Ascending aorta (tissue), 2 donors: ENCODE measurements around the gene PRKAG2. TPM values are rescaled to one million over a fixed set of nuclear protein-coding genes. Genes with fewer than 3 reads are reported as not detected.

Experiments
- DNase-seq, 2 donors: peaks; one replicate each; pipeline ENCODE4 v3.0.0-alpha.2; 2019; ENCODE audit warnings: low spot score in 2 of 2
- H3K27ac ChIP-seq, 2 donors: fragments of 200-600 bp; sonication (generic); one replicate each; pipeline ENCODE4 v1.5.1; 2016 to 2017; ENCODE audit warnings: mild to moderate bottlenecking in 1 of 2
- H3K27me3 ChIP-seq: fragments of 200-600 bp; sonication (generic); one replicate; pipeline ENCODE4 v1.5.1; 2017
- H3K36me3 ChIP-seq, 2 donors: fragments of 200-600 bp; sonication (generic); one replicate each; pipeline ENCODE4 v1.5.1; 2016
- H3K4me1 ChIP-seq, 2 donors: fragments of 200-600 bp; sonication (generic); one replicate each; pipeline ENCODE4 v1.5.1; 2016 to 2017; ENCODE audit warnings: mild to moderate bottlenecking in 1 of 2
- H3K4me3 ChIP-seq, 2 donors: fragments of 200-600 bp; sonication (generic); one replicate each; pipeline ENCODE4 v1.5.1; 2016 to 2017; ENCODE audit warnings: mild to moderate bottlenecking in 1 of 2
- H3K9me3 ChIP-seq, 2 donors: fragments of 200-600 bp; sonication (generic); one replicate each; pipeline ENCODE4 v1.5.1; 2016
- CTCF ChIP-seq, 3 experiments: fragments of 200-600 bp in 2 of 3; fragments of 450-650 bp in 1 of 3; sonication (generic) in 2 of 3; IDR thresholded peaks; one replicate each; pipeline ENCODE4 v1.5.1; 2016 to 2019; ENCODE audit warnings: antibody characterized with exemption in 3 of 3, mild to moderate bottlenecking in 1 of 3, moderate library complexity in 1 of 3
- intact Hi-C: fragments of 100-400 bp; cut with DNase I; formaldehyde crosslinking; loops from one replicate; pipeline ENCODE4 v1.15.1; 2023
- total RNA-seq: library from RNA; depleted of rRNA; stranded (reverse); fragments of >200 nt; gene quantifications from one replicate; pipeline ENCODE4 v1.1.0, GENCODE V29; 2016

Gene PRKAG2
- total RNA-seq, 1 donor from 2014 or later = 26.7 TPM

- no peaks in the 10 kb centered on the region for H3K36me3 ChIP-seq
- H3K9me3 ChIP-seq = no peaks in the 10 kb centered on the region
- no peak for DNase-seq
- intact Hi-C loops = loop anchor here (5.0 to 10.0 kb wide), 3 partner anchors 35 to 282 kb away; partner anchors contain the start of genes PRKAG2 and RHEB
- no peak overlapping the region for H3K27ac ChIP-seq
- TF ChIP-seq CTCF (IDR thresholded peaks at IDR 0.05) = no peak
- H3K27me3 ChIP-seq = no peaks in the 10 kb centered on the region
- peaks cover 0 to 12% of the 10 kb centered on the region in 2 donors for H3K4me1 ChIP-seq
- H3K4me3 ChIP-seq = no peak overlapping the region
Observed at GRCh38 chr7:151592330-151592729, 284.6 kb downstream of the PRKAG2 start.

- no peaks in the 10 kb centered on the region for H3K9me3 ChIP-seq
- intact Hi-C loops = loop anchor here (5.0 to 10.0 kb wide), 3 partner anchors 35 to 283 kb away; partner anchors contain the start of genes PRKAG2 and RHEB
- H3K4me3 ChIP-seq = no peak overlapping the region
- peaks cover 0 to 12% of the 10 kb centered on the region in 2 donors for H3K4me1 ChIP-seq
- TF ChIP-seq CTCF (IDR thresholded peaks at IDR 0.05) = no peak
- H3K36me3 ChIP-seq = no peaks in the 10 kb centered on the region
- no peaks in the 10 kb centered on the region for H3K27me3 ChIP-seq
- H3K27ac ChIP-seq = no peak overlapping the region
- DNase-seq = no peak
Observed at GRCh38 chr7:151591866-151592265, 285.0 kb downstream of the PRKAG2 start.

- peaks cover 0 to 12% of the 10 kb centered on the region in 2 donors for H3K4me1 ChIP-seq
- intact Hi-C loops = loop anchor here (5.0 to 10.0 kb wide), 3 partner anchors 36 to 284 kb away; partner anchors contain the start of genes PRKAG2 and RHEB
- DNase-seq = no peak
Observed at GRCh38 chr7:151590850-151591771, 285.8 kb downstream of the PRKAG2 start.

GRCh38 chr7:151590071-151590849 lies 286.7 kb downstream of the PRKAG2 start:
- H3K36me3 ChIP-seq = peaks cover 0 to 9% of the 10 kb centered on the region in 2 donors
- H3K4me1 ChIP-seq = peaks cover 0 to 7% of the 10 kb centered on the region in 2 donors
- DNase-seq = no peak
- TF ChIP-seq CTCF (IDR thresholded peaks at IDR 0.05) = no peak
- intact Hi-C loops = loop anchor here (5.0 to 10.0 kb wide), 3 partner anchors 37 to 285 kb away; partner anchors contain the start of genes PRKAG2 and RHEB
- no peak overlapping the region for H3K4me3 ChIP-seq
- no peaks in the 10 kb centered on the region for H3K27me3 ChIP-seq
- no peak overlapping the region for H3K27ac ChIP-seq
- H3K9me3 ChIP-seq = no peaks in the 10 kb centered on the region

More at GRCh38 chr7:151590850-151591771, 285.8 kb downstream of the PRKAG2 start:
- Histone ChIP-seq H3K9me3 (no peaks in the 10 kb centered on the region), H3K27ac (no peak overlapping the region), H3K36me3 (peaks cover 0 to 3% of the 10 kb centered on the region in 2 donors), H3K27me3 (no peaks in the 10 kb centered on the region), H3K4me3 (no peak overlapping the region)
- TF ChIP-seq CTCF (IDR thresholded peaks at IDR 0.05) = no peak

GRCh38 chr7:151588982-151589381 lies 287.9 kb downstream of the PRKAG2 start:
- Histone ChIP-seq H3K27me3 (no peaks in the 10 kb centered on the region), H3K4me1 (peaks cover 0 to 7% of the 10 kb centered on the region in 2 donors), H3K27ac (no peak overlapping the region), H3K4me3 (no peak overlapping the region), H3K9me3 (no peaks in the 10 kb centered on the region), H3K36me3 (peaks cover 0 to 9% of the 10 kb centered on the region in 2 donors)
- intact Hi-C loops = no loop called here
- no peak for TF ChIP-seq CTCF (IDR thresholded peaks at IDR 0.05)
- DNase-seq = no peak
